ENCODE data around the gene LLPH.
"Not testable (repeated sequence)": the region's sequence is repeated elsewhere in the genome, so short reads cannot be mapped to it uniquely, and the experiment has no call there.

Gene LLPH

GRCh38 chr12:66130267-66131066 lies at the start of gene LLPH:
LLPH (minus strand) TSS chr12:66130750; CDS start chr12:66129106, 1,644 bp downstream.
- DNase-seq = peak; percentile 66

GRCh38 chr12:66176105-66176900 lies 45.8 kb upstream of the LLPH start:
- DNase-seq = no peak

GRCh38 chr12:66174391-66175325 lies 44.1 kb upstream of the LLPH start:
- DNase-seq = not testable (repeated sequence)

GRCh38 chr12:66170606-66171005 lies 40.1 kb upstream of the LLPH start:
- DNase-seq = no peak

DNA sequence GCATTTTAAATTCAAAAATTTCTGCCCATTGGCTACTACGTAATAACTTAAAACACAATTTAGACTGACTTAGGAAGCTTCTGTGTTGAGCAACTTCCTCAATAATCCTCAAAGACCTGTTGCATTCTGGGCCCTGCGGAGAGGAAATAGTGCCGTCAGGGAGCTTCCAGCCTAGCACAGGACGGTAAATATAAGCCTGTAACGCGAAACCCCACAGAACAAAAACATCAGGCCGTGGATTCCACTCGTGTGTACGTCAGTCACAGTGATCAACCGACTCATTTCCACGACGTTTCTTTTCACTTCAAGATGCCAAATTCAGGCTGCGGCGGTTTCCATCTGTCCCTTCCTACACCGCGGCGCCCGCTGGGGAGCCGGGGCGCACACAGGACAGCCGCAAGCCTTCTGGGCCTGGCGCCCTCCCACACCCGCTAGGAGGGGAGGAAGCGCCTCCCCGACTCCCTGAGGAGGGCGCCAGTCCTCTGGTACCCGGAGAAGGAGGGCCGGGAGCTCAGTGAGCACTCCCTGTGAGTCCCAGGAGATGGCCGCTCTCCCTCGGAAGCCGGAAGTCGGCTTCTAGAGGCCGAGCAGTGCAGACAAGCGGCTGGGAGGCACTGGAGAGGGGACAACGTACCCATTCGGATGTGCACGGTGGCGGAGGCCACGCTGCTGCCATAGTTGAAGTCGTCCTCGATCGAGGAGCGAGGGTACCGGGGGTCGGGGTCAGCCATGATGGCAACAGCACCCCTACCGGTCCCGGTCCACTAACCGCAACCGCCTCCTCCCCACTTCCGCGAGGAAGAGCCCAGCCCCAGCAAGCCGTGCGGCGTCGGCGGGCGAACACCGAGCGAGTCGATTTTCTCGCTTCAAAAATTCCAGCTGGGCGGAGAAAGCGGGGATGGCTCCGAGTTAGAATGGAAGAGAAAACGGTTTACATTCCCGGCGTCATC lies 38.9 kb upstream of the LLPH start, which contains the start of gene TMBIM4:
TMBIM4 (minus strand) TSS at position 776 of the 950 bp plus-strand sequence; CDS start at position 731, 45 bp downstream.
- peak; percentile 89 for DNase-seq

GRCh38 chr12:66168410-66168809 lies 37.9 kb upstream of the LLPH start:
- no peak for DNase-seq

DNA sequence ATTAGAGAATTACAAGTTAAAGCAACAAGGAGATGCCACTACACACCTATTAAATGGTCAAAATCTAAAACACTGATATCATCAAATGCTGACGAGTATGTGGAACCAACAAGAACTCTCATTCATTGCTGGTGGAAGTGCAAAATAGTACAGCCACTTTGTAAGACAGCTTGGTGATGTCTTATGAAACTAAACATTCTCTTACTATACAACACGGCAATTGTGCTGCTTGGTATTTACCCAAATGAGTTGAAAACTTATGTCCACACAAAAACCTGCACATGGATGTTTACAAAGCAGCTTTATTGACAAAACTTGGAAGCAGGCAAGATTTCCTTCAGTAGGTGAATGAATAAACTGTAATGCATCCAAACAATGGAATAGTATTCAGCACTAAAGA lies 36.0 kb upstream of the LLPH start:
- DNase-seq = no peak

- DNase-seq = no peak
Measured at GRCh38 chr12:66165141-66165540, 34.6 kb upstream of the LLPH start.

GRCh38 chr12:66164349-66164821 lies 33.8 kb upstream of the LLPH start:
- DNase-seq = no peak

GRCh38 chr12:66163289-66163688 lies 32.7 kb upstream of the LLPH start:
- DNase-seq = no peak

DNA sequence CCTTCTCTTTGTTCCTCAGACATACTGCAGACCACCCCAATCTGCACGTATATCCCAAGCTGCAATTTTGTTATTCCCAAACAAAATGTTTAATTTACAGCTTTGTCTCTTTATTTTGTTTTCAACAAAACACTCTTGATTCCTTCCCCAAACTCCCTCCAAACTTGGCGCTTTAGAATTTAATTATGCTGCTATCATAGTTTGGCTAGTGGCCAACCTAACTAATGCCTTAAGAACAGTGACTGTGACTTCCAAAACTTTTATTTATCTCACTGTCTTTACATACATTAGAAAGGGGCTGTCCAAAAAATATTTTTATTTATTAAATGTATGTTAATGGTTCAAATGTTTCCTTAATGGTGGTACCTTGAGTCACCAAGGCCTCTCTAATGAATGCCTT lies 32.2 kb upstream of the LLPH start:
- no peak for DNase-seq

GRCh38 chr12:66160704-66161103 lies 30.2 kb upstream of the LLPH start:
- DNase-seq = no peak

- DNase-seq = no peak
Measured at GRCh38 chr12:66159123-66159522, 28.6 kb upstream of the LLPH start.

DNA sequence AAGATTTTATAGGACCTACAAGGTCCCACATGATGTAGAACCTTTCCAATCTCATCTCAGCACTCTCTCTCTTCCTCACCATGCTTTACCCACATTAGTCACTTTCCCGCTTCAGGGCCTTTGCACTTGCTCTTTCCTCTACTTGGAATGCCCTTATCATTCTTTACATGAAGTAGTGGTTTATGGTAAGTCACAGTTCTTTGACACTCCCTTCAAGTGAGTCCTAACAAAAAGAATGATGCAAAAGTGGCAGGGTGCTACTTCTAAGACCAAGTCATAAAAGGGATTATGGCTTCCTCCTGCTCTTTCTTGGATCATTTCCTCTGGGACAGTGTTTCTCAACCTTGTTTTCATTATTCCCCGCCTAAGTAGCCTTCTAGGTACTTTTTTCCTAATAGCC lies 26.1 kb upstream of the LLPH start:
- no peak for DNase-seq

- no peak for DNase-seq
Measured at GRCh38 chr12:66154776-66155175, 24.2 kb upstream of the LLPH start.

DNA sequence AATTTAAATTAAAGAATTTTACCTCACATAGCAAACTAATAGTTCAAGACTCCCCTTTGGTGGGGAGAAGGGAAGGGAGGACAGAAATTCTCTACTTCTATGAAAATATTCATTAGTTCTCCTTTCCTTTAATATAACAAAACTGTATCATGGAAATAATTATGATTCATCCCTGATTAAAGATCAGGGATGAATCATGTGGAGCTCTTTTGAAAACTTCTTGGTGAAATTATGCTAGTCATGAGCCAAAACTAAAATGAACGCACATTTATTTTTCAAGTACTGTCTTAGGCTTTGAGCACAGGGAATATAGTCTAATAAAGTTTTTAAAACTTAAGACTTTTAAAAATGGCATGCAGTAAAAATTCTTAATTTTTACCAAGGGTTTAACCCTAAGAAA lies 22.2 kb upstream of the LLPH start:
- DNase-seq = no peak

- no peak for DNase-seq
Measured at GRCh38 chr12:66149702-66150398, 19.3 kb upstream of the LLPH start.

- DNase-seq = peak; percentile 1
Measured at GRCh38 chr12:66144791-66145754, 14.5 kb upstream of the LLPH start.

DNA sequence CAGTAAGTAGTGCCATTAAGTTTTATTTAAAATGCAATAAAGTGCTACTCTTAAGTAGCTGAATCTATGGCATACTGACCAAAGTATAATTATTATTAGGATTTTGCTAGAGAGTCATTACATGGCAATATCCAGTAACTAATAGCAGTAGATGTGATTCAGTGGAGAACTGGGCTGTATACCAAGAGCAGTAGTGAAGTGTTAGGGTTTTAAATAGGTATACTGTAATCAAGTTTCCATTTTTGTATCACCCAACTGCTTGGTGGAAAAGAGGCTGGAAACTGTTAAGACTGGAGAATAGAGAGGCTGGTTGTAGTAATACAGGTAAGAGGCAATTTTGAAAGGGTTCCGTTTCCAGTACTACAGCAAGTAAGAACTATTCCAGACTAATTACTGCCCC lies 13.3 kb upstream of the LLPH start:
- DNase-seq = no peak

DNA sequence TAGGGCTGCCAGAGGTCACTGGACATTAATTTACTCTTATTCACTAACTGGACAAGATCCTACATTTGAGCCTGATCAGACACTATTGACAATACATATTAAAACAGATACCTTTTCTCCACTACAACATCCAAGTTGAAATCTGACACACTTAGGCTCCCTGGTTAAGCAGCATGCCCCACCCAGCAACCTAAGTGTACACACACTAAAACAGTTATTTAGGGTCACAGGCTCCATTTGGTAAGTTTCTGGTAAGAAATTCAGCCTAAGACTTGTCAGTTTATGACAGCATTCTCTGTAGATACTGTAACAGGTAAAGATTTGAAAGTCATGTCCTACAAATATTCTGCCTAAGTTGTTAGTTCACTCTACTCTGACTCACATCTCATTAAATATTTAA lies 12.3 kb upstream of the LLPH start:
- no peak for DNase-seq
